RWPE2 (cell line): ENCODE data around the gene MKNK2.
A peak's percentile ranks its signal among the peaks of the same experiment; 100 is the strongest.

Experiments
- ATAC-seq: fragments of 200-7000 bp; cut with Tn5 transposase; 3 replicates; pipeline ENCODE4 v1.9.1; 2021; ENCODE audit warnings: low read depth
- DNase-seq: peaks from one replicate; pipeline ENCODE4 v3.0.0-alpha.2; 2020; ENCODE audit warnings: low spot score
- H3K27ac ChIP-seq: fragments of 450-650 bp; 2 replicates; pipeline ENCODE4 v1.5.1; 2017; ENCODE audit warnings: mild to moderate bottlenecking; ENCODE audit not compliant: poor library complexity, severe bottlenecking
- H3K27me3 ChIP-seq: fragments of 250-450 bp; sonication (Bioruptor Pico); 2 replicates; pipeline ENCODE4 v1.5.1; 2021; ENCODE audit warnings: mild to moderate bottlenecking, moderate library complexity; ENCODE audit not compliant: insufficient read depth, poor library complexity, severe bottlenecking
- H3K36me3 ChIP-seq: fragments of 250-450 bp; sonication (Bioruptor Pico); 2 replicates; pipeline ENCODE4 v1.5.1; 2020; ENCODE audit warnings: low read depth, mild to moderate bottlenecking, moderate library complexity
- H3K4me1 ChIP-seq: fragments of 250-450 bp; sonication (Bioruptor Pico); 2 replicates; pipeline ENCODE4 v1.5.1; 2021; ENCODE audit warnings: mild to moderate bottlenecking, moderate library complexity; ENCODE audit not compliant: insufficient read depth, poor library complexity, severe bottlenecking
- H3K4me3 ChIP-seq: fragments of 250-450 bp; sonication (Bioruptor Pico); 2 replicates; pipeline ENCODE4 v1.5.1; 2021; ENCODE audit warnings: mild to moderate bottlenecking, moderate library complexity; ENCODE audit not compliant: severe bottlenecking
- H3K9me3 ChIP-seq: fragments of 250-450 bp; sonication (Bioruptor Pico); 2 replicates; pipeline ENCODE4 v1.5.1; 2021; ENCODE audit warnings: mild to moderate bottlenecking, moderate library complexity; ENCODE audit not compliant: severe bottlenecking
- TF ChIP-seq, protein P1 (sequence below): fragments of 450-650 bp; IDR thresholded peaks from one replicate; pipeline ENCODE4 v1.5.1; 2017; ENCODE audit warnings: mild to moderate bottlenecking, moderate library complexity; ENCODE audit not compliant: poor library complexity, severe bottlenecking

MKNK2 gene

DNA sequence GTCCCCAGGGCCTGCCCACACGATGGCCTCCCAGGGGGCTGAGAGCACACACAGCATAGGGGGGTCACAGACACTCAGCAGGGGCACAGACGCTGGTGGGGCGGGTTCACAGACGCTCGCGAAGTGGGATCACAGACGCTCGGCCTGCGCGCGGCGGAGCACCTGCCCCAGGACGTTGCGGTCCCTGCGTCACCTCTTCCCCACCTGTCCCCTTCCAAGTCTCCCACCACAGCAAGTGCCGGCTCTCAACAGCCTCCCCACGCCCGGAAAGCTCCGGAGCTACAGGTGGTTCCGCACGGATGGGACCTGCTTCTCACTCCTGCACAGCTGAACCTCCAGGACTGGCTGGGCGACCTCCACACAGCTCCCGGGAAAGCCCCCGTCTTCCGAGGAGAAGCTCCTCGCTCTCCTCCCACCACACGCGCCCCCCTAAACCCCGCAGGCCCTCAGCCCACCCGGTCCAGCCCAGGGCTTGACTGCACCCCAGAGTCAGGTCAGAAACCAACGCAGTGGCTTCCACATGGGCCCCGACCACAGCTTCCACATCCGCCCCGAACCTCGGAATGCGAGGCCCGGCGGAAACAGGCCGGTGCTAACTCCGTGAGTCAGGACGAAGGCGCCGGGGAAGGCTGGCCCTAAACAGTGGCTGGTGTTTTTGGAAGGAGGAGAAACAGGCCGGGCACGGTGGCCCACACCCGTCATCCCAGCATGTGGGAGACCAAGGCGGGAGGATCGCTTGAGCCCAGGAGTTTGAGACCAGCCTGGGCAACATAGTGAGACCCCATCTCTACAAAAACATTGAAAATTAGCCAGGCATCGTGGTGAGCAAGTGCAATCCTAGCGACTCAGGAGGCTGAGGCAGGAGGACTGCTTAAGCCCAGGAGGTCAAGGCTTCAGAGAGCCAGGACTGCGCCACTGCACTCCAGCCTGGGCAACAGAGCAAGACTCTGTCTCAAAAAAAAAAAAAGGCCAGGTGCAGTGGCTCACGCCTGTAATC, 52.0 kb downstream of the MKNK2 start:
- Histone ChIP-seq H3K4me3 (no peak overlapping the region), H3K4me1 (no peaks in the 10 kb centered on the region), H3K9me3 (no peaks in the 10 kb centered on the region), H3K27ac (no peak overlapping the region), H3K36me3 (peaks cover 31% of the 10 kb centered on the region), H3K27me3 (no peaks in the 10 kb centered on the region)
- DNase-seq = peak; percentile 54
- TF ChIP-seq, protein P1, sequence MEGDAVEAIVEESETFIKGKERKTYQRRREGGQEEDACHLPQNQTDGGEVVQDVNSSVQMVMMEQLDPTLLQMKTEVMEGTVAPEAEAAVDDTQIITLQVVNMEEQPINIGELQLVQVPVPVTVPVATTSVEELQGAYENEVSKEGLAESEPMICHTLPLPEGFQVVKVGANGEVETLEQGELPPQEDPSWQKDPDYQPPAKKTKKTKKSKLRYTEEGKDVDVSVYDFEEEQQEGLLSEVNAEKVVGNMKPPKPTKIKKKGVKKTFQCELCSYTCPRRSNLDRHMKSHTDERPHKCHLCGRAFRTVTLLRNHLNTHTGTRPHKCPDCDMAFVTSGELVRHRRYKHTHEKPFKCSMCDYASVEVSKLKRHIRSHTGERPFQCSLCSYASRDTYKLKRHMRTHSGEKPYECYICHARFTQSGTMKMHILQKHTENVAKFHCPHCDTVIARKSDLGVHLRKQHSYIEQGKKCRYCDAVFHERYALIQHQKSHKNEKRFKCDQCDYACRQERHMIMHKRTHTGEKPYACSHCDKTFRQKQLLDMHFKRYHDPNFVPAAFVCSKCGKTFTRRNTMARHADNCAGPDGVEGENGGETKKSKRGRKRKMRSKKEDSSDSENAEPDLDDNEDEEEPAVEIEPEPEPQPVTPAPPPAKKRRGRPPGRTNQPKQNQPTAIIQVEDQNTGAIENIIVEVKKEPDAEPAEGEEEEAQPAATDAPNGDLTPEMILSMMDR = no peak
- ATAC-seq = no peak

GRCh38 chr19:1997353-1998233, 53.5 kb downstream of the MKNK2 start:
- peak; percentile 51 for DNase-seq
- no peaks in the 10 kb centered on the region for H3K9me3 ChIP-seq
- no peak overlapping the region for H3K4me3 ChIP-seq
- TF ChIP-seq, protein P1 = no peak
- peaks cover 32% of the 10 kb centered on the region for H3K36me3 ChIP-seq
- no peaks in the 10 kb centered on the region for H3K27me3 ChIP-seq
- no peaks in the 10 kb centered on the region for H3K4me1 ChIP-seq
- ATAC-seq = no peak
- H3K27ac ChIP-seq = no peak overlapping the region

DNA sequence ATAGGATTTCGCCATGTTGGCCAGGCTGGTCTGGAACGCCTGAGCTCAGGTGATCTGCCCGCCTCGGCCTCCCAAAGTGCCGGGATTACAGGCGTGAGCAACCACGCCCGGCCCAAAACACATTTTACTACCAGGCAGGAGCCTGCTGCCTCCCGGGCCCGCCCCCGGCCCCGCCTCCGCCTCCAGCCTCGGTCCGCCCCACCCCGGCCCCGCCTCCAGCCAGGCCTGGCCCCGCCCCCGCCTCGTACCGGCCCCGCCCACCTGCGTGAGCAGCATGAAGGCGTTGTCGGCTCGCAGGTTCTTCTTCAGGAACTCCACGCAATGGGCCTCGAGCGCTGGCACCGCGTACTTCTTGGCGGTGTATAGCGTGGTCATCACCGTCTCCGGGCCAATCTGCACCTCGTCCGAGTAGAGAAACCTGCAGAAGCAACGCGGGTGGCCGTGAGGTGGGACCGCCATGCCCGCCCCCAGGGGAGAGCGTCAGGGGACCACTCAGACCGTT, 58.2 kb downstream of the MKNK2 start:
- peak; percentile 55 for DNase-seq
- no peak overlapping the region for H3K4me3 ChIP-seq
- no peak for ATAC-seq
- H3K4me1 ChIP-seq = no peaks in the 10 kb centered on the region
- TF ChIP-seq, protein P1 = no peak
- H3K27me3 ChIP-seq = no peaks in the 10 kb centered on the region
- peaks cover 57% of the 10 kb centered on the region for H3K36me3 ChIP-seq
- H3K9me3 ChIP-seq = no peaks in the 10 kb centered on the region
- H3K27ac ChIP-seq = no peak overlapping the region

GRCh38 chr19:1991018-1991913, 59.8 kb downstream of the MKNK2 start:
- no peak for DNase-seq
- Histone ChIP-seq H3K36me3 (peaks cover 60% of the 10 kb centered on the region), H3K9me3 (no peaks in the 10 kb centered on the region), H3K27me3 (no peaks in the 10 kb centered on the region), H3K4me1 (no peaks in the 10 kb centered on the region), H3K4me3 (no peak overlapping the region), H3K27ac (no peak overlapping the region)
- TF ChIP-seq, protein P1 = no peak
- no peak for ATAC-seq
